Bronchial epithelial cell (primary cell): ENCODE results near the gene KARS1. TPM values are rescaled to one million over a fixed set of nuclear protein-coding genes. Genes with fewer than 3 reads are reported as not detected.

Source experiments
- DNase-seq: peaks from one replicate; pipeline ENCODE4 v3.0.0-alpha.2; 2010; ENCODE audit warnings: low read depth
- FAIRE-seq: peaks from 2 replicates; lab custom pipeline; 2011; peaks lifted over from hg19 to GRCh38; lab: Jason Lieb, UNC
- H3K27me3 ChIP-seq: 2 replicates; pipeline ENCODE4 v1.5.1; 2011; ENCODE audit warnings: low read length; ENCODE audit not compliant: control insufficient read depth, insufficient read depth
- H3K36me3 ChIP-seq: 2 replicates; pipeline ENCODE4 v1.5.1; 2011; ENCODE audit warnings: low read length; ENCODE audit not compliant: control insufficient read depth, insufficient read depth
- H3K4me3 ChIP-seq: 2 replicates; pipeline ENCODE4 v1.5.1; 2011; ENCODE audit warnings: mild to moderate bottlenecking, low read depth, low read length, control low read depth
- total RNA-seq: library from RNA; depleted of rRNA; stranded (reverse); fragments of >200 nt; gene quantifications from 2 replicates; pipeline ENCODE4 v1.2.1, GENCODE V29; 2014
- TF ChIP-seq, protein P1 (sequence below): IDR thresholded peaks from 2 replicates; pipeline ENCODE4 v1.5.1; 2011; ENCODE audit warnings: mild to moderate bottlenecking, moderate library complexity, low read length, control low read depth, inconsistent platforms; ENCODE audit not compliant: insufficient read depth, severe bottlenecking

The KARS1 gene
- total RNA-seq, 1 donor from 2014 or later = 210 TPM

DNA sequence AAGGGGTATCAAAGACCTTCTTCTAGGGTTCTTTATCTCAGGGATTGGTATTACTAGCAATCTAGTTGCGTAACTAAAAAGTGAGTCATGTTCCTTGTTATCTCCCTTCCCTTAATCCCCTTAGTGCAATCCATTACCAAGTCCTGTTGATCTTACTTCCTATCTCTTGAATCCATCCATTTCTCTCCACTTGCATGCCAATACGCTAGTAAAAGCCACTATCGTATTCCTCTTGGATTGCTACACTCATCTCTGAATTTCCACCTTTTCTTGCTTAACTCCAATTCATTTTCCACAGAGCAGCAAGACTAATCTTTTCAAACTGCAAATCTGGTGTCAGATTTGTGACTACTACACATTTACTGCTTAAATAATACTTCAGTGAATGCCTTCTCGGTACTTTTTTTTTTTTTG lies 22.5 kb downstream of the KARS1 start:
- Histone ChIP-seq H3K36me3 (peaks cover 20% of the 10 kb centered on the region), H3K4me3 (no peak overlapping the region), H3K27me3 (no peaks in the 10 kb centered on the region)
- TF ChIP-seq, protein P1, sequence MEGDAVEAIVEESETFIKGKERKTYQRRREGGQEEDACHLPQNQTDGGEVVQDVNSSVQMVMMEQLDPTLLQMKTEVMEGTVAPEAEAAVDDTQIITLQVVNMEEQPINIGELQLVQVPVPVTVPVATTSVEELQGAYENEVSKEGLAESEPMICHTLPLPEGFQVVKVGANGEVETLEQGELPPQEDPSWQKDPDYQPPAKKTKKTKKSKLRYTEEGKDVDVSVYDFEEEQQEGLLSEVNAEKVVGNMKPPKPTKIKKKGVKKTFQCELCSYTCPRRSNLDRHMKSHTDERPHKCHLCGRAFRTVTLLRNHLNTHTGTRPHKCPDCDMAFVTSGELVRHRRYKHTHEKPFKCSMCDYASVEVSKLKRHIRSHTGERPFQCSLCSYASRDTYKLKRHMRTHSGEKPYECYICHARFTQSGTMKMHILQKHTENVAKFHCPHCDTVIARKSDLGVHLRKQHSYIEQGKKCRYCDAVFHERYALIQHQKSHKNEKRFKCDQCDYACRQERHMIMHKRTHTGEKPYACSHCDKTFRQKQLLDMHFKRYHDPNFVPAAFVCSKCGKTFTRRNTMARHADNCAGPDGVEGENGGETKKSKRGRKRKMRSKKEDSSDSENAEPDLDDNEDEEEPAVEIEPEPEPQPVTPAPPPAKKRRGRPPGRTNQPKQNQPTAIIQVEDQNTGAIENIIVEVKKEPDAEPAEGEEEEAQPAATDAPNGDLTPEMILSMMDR = no peak
- DNase-seq = peak; percentile 71
- no peak for FAIRE-seq

DNA sequence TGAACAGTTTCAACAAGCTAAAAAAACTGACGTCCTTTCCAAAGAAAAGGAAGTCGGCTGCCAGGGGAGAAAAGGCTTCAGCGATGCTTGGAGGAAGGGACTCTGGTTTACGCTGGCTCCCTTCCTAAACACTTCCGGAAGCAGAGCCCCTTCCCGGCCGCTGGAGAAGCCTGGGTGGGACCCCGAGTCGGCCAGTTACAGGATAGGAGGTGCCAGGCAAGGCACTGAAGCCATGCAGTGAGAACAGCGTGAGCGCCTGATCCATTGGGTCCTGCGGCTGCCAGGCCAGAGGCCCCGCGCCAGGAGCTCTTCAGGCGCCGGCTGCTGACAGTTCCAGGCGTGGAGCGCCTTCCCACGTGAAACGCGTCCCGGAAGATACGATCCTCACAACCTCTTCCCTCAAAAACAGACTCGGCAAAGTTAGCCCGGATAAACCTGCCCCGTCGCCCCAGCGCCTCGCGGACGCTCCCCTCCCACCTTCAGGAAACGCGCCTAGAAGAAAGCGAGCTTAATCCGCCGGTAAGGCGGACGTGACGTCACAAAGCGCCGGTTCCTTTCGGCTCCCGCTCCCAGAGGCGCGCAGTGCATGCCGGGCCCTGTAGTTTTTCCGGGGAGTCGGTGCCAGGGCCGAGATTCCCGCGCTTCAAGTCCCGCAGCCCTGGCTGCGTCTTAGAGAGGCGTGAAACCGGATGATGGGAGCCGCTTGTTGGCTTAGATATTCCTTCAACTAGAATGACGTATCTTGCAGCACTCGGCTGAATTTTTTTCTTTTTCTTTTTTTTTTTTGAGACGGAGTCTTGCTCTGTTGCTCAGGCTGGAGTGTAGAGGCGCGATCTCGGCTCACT lies 24.5 kb downstream of the KARS1 start, which contains the start of gene ADAT1:
Gene ADAT1, minus strand, starts transcription at position 521 of the 845 bp plus-strand sequence. CDS start 2,482 bp downstream, outside the sequence.
- DNase-seq (peak; percentile 94), FAIRE-seq (no peak)
- Histone ChIP-seq H3K4me3 (peak within 1 kb of the TSS; percentile 85), H3K27me3 (no peaks in the 10 kb centered on the region), H3K36me3 (peaks cover 10% of the 10 kb centered on the region)
- TF ChIP-seq, protein P1 = no peak

DNA sequence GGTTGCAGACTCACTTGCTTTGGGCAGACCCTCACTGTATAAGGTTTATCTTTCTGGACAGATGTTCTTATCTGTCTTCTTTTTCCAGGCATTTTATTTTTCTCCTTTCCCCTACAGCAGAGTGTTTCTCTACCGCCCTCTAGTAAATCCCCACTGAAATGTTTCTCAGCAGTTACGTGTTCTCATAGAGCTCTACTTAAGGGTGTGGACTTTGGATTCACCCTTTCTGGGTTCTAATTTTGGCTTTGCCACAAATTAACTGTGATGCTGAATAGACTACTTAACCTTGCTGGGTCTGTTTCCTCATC lies 26.3 kb downstream of the KARS1 start:
- Histone ChIP-seq H3K4me3 (no peak overlapping the region), H3K27me3 (no peaks in the 10 kb centered on the region), H3K36me3 (peaks cover 15% of the 10 kb centered on the region)
- TF ChIP-seq, protein P1 = peak; percentile 46
- DNase-seq (peak; percentile 51), FAIRE-seq (no peak)

DNA sequence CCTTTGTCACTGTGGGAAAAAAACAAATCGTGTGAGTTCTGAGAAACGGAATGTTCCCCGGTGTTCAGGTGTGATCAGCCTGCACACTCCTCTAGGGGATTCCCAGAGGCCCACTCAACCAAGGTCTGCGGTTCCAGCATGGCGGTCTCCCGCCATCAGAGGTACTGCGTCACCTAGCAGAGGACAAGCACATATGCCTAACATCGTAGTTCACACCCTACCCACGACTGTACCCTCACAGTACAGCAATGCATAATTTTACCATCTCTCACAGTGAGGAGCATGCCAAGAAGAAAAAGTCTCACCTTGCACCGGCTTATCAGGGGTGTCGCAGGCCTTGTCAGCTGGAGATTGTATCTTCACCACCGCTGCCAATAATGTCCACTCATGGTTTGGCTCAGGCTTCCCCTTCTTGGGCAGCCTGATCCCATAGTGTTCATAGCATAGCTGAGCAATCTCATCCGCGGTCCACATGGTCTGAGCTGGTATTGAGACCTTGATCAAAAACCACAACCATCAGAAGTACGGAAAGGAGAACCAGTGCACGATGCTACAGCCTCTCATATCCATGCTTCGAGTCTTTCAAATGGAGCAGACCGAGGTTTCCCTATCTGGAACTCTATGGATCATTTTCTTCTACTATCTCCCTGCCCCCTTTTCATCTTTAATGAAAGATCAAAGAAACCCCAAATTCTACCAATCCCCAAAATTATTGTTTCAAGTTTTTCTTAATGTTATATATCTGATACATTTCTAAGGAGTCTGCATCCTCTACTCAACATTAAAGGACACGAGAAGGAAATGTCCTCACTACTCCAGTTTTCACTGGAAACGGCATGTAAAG lies 26.9 kb downstream of the KARS1 start:
- Histone ChIP-seq H3K36me3 (peaks cover 16% of the 10 kb centered on the region), H3K4me3 (no peak overlapping the region), H3K27me3 (no peaks in the 10 kb centered on the region)
- FAIRE-seq (no peak), DNase-seq (no peak)
- TF ChIP-seq, protein P1 = no peak

DNA sequence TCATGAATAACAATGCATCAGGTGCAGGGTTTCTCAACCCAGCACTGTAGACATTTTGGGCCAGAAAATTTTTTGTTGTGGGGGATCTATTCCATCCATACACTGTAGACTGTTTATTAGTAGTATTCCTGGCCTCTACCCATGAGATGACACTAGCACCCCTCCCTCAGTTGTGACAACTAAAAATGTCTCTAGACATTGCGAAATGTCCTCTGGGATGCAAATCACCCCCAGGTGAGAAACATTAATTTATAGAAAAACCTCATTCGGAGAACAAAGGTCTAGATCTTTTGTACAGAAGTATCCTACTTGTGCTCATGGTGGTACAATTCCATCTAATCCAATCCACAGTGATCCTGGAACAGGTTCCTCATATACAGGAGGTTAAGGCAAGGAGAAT lies 28.7 kb downstream of the KARS1 start:
- TF ChIP-seq, protein P1 = no peak
- DNase-seq = no peak
- peaks cover 16% of the 10 kb centered on the region for H3K36me3 ChIP-seq
- no peak overlapping the region for H3K4me3 ChIP-seq
- no peak for FAIRE-seq
- no peaks in the 10 kb centered on the region for H3K27me3 ChIP-seq
